Kidney (tissue), 14 donors: Measurements from ENCODE around the gene SH2D4B. TPM values are rescaled to one million over a fixed set of nuclear protein-coding genes. Genes with fewer than 3 reads are reported as not detected.

Experiments
- DNase-seq, 5 donors: peaks; one replicate each; pipeline ENCODE4 v3.0.0-alpha.2; 2013 to 2020
- FAIRE-seq: peaks from 2 replicates; lab custom pipeline; 2012; peaks lifted over from hg19 to GRCh38; lab: Jason Lieb, UNC
- H3K27ac ChIP-seq, 2 donors: one replicate each; pipeline ENCODE4 v1.7.0; 2013; ENCODE audit warnings: low read depth in 2 of 2, low read length in 2 of 2, inconsistent platforms in 1 of 2
- H3K27me3 ChIP-seq: one replicate; pipeline ENCODE4 v1.7.1; 2013; ENCODE audit warnings: low read length, inconsistent platforms; ENCODE audit not compliant: control insufficient read depth, insufficient read depth
- H3K36me3 ChIP-seq, 3 donors: one replicate each; pipeline versions ENCODE4 v1.7.0 to v1.7.1; 2013; ENCODE audit warnings: low read length in 3 of 3, control low read depth in 1 of 3, inconsistent platforms in 1 of 3; ENCODE audit not compliant: insufficient read depth in 3 of 3, control insufficient read depth in 2 of 3
- H3K4me1 ChIP-seq, 3 donors: one replicate each; pipeline versions ENCODE4 v1.7.0 to v1.7.1; 2013; ENCODE audit warnings: low read length in 3 of 3, inconsistent platforms in 1 of 3, low read depth in 1 of 3; ENCODE audit not compliant: control insufficient read depth in 2 of 3, insufficient read depth in 2 of 3
- H3K4me3 ChIP-seq, 3 donors: one replicate each; pipeline versions ENCODE4 v1.7.0 to v1.8.1; 2013; ENCODE audit warnings: low read length in 3 of 3, control low read depth in 1 of 3, inconsistent platforms in 1 of 3
- H3K9ac ChIP-seq, 3 donors: one replicate each; pipeline versions ENCODE4 v1.7.0 to v1.7.1; 2013; ENCODE audit warnings: low read length in 3 of 3, control low read depth in 1 of 3, inconsistent platforms in 1 of 3
- H3K9me3 ChIP-seq, 3 donors: one replicate each; pipeline versions ENCODE4 v1.7.0 to v1.7.1; 2013; ENCODE audit warnings: low read length in 3 of 3, control low read depth in 1 of 3, inconsistent platforms in 1 of 3; ENCODE audit not compliant: control insufficient read depth in 2 of 3, insufficient read depth in 1 of 3
- CTCF ChIP-seq: IDR thresholded peaks from 3 replicates; pipeline ENCODE4 v1.5.1; 2012; ENCODE audit warnings: mild to moderate bottlenecking, moderate library complexity, borderline replicate concordance; ENCODE audit not compliant: insufficient read depth; ENCODE audit errors: extremely low read depth
- intact Hi-C: fragments of 100-400 bp; cut with DNase I; formaldehyde crosslinking; loops from one replicate; pipeline ENCODE4 v1.11.1; 2022
- polyA plus RNA-seq: library from polyadenylated mRNA; stranded (reverse); fragments of 350-450 nt; fragmentation: Illumina TruSeq; extraction: RNeasy Lipid Tissue Mini Kit (QIAGEN cat#74804); gene quantifications from one replicate; pipeline ENCODE4 v1.2.3, GENCODE V29; 2014; ENCODE audit warnings: low read depth, low replicate concordance; ENCODE audit not compliant: insufficient read depth
- total RNA-seq: library from RNA; stranded (reverse); fragmentation: NEBNext Ultra II Directional; extraction: Animal tissue kit (Norgen Biotek cat#: 25700); gene quantifications from one replicate; pipeline ENCODE4 v1.2.1, GENCODE V29; 2021
- donor health status: control.
- donor health status: control.
- donor health status: control.
- donor health status: control.
- donor health status: control.
- donor health status: DM: yes; HTN: yes; CAD: no.
- donor health status: Normal renal cell carcinoma (clear cell type).

Gene SH2D4B
- total and polyA plus RNA-seq, 2 donors from 2014 or later: 0.09 TPM; not detected in 1

- intact Hi-C loops: no loop called here
- no peak for TF ChIP-seq CTCF
- Histone ChIP-seq H3K27ac (no peak overlapping the region), H3K27me3 (no peaks in the 10 kb centered on the region), H3K36me3 (no peaks in the 10 kb centered on the region), H3K4me3 (no peak overlapping the region), H3K4me1 (no peaks in the 10 kb centered on the region), H3K9ac (no peak overlapping the region), H3K9me3 (no peaks in the 10 kb centered on the region)
- no peak for DNase-seq
- FAIRE-seq: no peak
Observed at GRCh38 chr10:80686734-80687475, 149.2 kb downstream of the SH2D4B start.

- DNase-seq: no peak
- Histone ChIP-seq H3K27ac (no peak overlapping the region), H3K4me3 (no peak overlapping the region), H3K4me1 (no peaks in the 10 kb centered on the region), H3K9ac (no peak overlapping the region), H3K9me3 (no peaks in the 10 kb centered on the region), H3K27me3 (no peaks in the 10 kb centered on the region), H3K36me3 (no peaks in the 10 kb centered on the region)
- no peak for FAIRE-seq
- TF ChIP-seq CTCF: no peak
- intact Hi-C loops: no loop called here
Observed at GRCh38 chr10:80687476-80687789, 149.7 kb downstream of the SH2D4B start.

GRCh38 chr10:80690434-80690833 lies 152.7 kb downstream of the SH2D4B start:
- intact Hi-C loops: no loop called here
- FAIRE-seq: no peak
- H3K4me1 ChIP-seq: no peaks in the 10 kb centered on the region

More at GRCh38 chr10:80690434-80690833, 152.7 kb downstream of the SH2D4B start:
- Histone ChIP-seq H3K4me3 (no peak overlapping the region), H3K27ac (no peak overlapping the region), H3K9ac (no peak overlapping the region), H3K27me3 (no peaks in the 10 kb centered on the region), H3K9me3 (no peaks in the 10 kb centered on the region), H3K36me3 (no peaks in the 10 kb centered on the region)
- no peak for TF ChIP-seq CTCF
- no peak for DNase-seq
